ENCODE results near the gene LCA5L. TPM values are rescaled to one million over a fixed set of nuclear protein-coding genes. Genes with fewer than 3 reads are reported as not detected.
"Not testable (repeated sequence)": the region's sequence is repeated elsewhere in the genome, so short reads cannot be mapped to it uniquely, and the experiment has no call there.

Gene LCA5L
- total RNA-seq, 2 donors from 2014 or later: 3.7 to 11.1 TPM

DNA sequence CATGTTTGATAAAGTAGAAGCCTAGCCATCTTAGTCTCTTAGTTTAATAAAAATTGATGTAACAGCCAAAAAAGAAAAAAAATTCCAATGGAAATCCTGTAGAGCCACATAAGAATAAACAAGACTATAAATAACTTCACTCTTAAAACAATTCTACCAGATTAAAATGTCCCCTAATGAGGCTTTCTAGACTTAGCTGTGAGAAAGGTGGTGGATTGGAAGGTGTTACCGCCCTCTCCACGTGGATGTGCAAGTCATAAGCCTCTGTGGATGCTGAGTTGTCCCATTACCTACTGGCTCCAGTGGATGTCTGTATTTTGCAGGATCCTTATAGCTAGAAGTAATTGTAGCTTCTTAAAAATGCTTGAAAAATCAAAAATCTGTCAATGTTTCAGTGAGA is 14.6 kb downstream of the LCA5L start:
- DNase-seq (ENCODE audit: low spot score): no peak
- no peaks in the 10 kb centered on the region for H3K4me1 ChIP-seq (replicated peaks)
- no peaks in the 10 kb centered on the region for H3K36me3 ChIP-seq
- intact Hi-C loops (cut with DNase I): no loop called here
- TF ChIP-seq POLR2AphosphoS5 (IDR thresholded peaks at IDR 0.05) (no peak), POLR2A (IDR thresholded peaks at IDR 0.05) (no peak)
- H3K27ac ChIP-seq: no peak overlapping the region
- no peak overlapping the region for H3K4me3 ChIP-seq
- WGBS: 74% methylated on average over 2 of the region's 2 CpGs
- no peaks in the 10 kb centered on the region for H3K9me3 ChIP-seq
- no peaks in the 10 kb centered on the region for H3K27me3 ChIP-seq (replicated peaks; ENCODE audit: insufficient read depth)

DNA sequence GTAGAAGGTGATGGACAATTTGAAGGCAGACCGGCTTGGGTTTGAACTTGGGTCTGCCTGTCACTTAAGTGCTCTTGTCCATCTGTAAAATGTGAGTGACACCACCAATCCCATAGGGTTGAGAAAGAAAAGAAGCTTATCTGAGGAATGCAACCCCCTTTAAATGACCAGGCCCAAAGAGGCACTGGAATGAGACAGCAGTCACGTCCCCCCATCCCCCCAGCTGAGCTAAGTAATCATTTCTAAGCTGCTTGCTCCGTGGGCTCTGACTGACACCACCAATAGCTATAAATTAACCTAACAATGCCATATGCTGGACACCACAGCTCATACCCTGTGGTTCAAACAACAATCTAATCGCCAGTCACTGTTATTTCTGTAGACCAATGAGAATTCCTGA is 15.1 kb downstream of the LCA5L start:
- no peaks in the 10 kb centered on the region for H3K27me3 ChIP-seq (replicated peaks; ENCODE audit: insufficient read depth)
- TF ChIP-seq, protein P1, sequence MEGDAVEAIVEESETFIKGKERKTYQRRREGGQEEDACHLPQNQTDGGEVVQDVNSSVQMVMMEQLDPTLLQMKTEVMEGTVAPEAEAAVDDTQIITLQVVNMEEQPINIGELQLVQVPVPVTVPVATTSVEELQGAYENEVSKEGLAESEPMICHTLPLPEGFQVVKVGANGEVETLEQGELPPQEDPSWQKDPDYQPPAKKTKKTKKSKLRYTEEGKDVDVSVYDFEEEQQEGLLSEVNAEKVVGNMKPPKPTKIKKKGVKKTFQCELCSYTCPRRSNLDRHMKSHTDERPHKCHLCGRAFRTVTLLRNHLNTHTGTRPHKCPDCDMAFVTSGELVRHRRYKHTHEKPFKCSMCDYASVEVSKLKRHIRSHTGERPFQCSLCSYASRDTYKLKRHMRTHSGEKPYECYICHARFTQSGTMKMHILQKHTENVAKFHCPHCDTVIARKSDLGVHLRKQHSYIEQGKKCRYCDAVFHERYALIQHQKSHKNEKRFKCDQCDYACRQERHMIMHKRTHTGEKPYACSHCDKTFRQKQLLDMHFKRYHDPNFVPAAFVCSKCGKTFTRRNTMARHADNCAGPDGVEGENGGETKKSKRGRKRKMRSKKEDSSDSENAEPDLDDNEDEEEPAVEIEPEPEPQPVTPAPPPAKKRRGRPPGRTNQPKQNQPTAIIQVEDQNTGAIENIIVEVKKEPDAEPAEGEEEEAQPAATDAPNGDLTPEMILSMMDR (IDR thresholded peaks at IDR 0.05): no peak
- TF ChIP-seq POLR2A (IDR thresholded peaks at IDR 0.05) (no peak), POLR2AphosphoS5 (IDR thresholded peaks at IDR 0.05) (no peak)
- DNase-seq (ENCODE audit: low spot score): no peak
- no peak overlapping the region for H3K4me3 ChIP-seq
- no peak overlapping the region for H3K27ac ChIP-seq
- 63% methylated on average over 4 of the region's 4 CpGs for WGBS
- intact Hi-C loops (cut with DNase I): no loop called here
- no peaks in the 10 kb centered on the region for H3K36me3 ChIP-seq
- no peaks in the 10 kb centered on the region for H3K4me1 ChIP-seq (replicated peaks)
- no peaks in the 10 kb centered on the region for H3K9me3 ChIP-seq

DNA sequence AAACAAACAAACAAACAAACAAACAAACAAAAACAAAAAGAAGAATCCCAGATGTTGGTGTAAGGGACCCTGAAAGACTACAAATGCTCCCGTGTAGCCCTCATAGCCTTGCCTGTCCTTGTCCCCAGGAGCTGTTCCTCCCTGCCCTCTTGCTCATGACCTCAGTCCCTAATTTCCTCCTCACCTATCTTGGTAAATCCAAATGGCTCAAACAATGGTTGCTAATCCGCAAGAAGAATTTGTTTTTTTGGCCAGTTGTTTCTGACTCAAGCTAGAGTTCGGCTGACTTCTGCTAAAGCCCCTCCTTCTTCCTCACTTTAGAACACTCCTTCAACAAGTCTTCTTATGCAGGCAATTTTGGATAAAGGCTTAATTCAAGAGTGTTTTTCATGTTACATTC is 15.6 kb downstream of the LCA5L start:
- Histone ChIP-seq H3K36me3 (no peaks in the 10 kb centered on the region), H3K27me3 (replicated peaks; ENCODE audit: insufficient read depth) (no peaks in the 10 kb centered on the region), H3K27ac (no peak overlapping the region), H3K4me3 (no peak overlapping the region), H3K9me3 (no peaks in the 10 kb centered on the region), H3K4me1 (replicated peaks) (no peaks in the 10 kb centered on the region)
- 89% methylated on average over 3 of the region's 3 CpGs for WGBS
- TF ChIP-seq, protein P1 (IDR thresholded peaks at IDR 0.05): no peak
- TF ChIP-seq POLR2A (IDR thresholded peaks at IDR 0.05): no peak
- TF ChIP-seq POLR2AphosphoS5 (IDR thresholded peaks at IDR 0.05): no peak
- intact Hi-C loops (cut with DNase I): no loop called here
- no peak for DNase-seq (ENCODE audit: low spot score)

DNA sequence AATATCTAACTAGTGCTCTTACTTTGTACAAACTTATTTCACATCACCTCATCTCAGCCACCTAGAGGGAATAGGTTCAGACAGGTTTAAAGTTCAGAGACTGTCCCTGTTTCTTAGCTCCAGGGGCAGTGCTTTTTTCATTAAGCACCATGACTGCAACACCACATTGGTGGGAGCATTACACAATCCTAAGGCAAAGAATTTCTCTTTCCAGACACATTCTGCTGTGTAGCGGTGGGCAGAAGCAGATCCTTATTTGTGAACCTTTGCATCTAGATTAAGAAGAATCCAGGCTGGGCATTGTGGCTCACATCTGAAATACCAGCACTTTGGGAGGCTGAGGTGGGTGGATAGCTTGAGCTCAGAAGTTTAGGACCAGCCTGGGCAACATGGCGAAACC is 16.1 kb downstream of the LCA5L start:
- H3K27me3 ChIP-seq (replicated peaks; ENCODE audit: insufficient read depth): no peaks in the 10 kb centered on the region
- TF ChIP-seq POLR2AphosphoS5 (IDR thresholded peaks at IDR 0.05) (no peak), POLR2A (IDR thresholded peaks at IDR 0.05) (no peak)
- TF ChIP-seq, protein P1 (IDR thresholded peaks at IDR 0.05): no peak
- H3K27ac ChIP-seq: no peak overlapping the region
- WGBS: 68% methylated on average over 2 of the region's 2 CpGs
- DNase-seq (ENCODE audit: low spot score): no peak
- no peak overlapping the region for H3K4me3 ChIP-seq
- intact Hi-C loops (cut with DNase I): no loop called here
- H3K4me1 ChIP-seq (replicated peaks): no peaks in the 10 kb centered on the region
- no peaks in the 10 kb centered on the region for H3K9me3 ChIP-seq
- H3K36me3 ChIP-seq: no peaks in the 10 kb centered on the region

DNA sequence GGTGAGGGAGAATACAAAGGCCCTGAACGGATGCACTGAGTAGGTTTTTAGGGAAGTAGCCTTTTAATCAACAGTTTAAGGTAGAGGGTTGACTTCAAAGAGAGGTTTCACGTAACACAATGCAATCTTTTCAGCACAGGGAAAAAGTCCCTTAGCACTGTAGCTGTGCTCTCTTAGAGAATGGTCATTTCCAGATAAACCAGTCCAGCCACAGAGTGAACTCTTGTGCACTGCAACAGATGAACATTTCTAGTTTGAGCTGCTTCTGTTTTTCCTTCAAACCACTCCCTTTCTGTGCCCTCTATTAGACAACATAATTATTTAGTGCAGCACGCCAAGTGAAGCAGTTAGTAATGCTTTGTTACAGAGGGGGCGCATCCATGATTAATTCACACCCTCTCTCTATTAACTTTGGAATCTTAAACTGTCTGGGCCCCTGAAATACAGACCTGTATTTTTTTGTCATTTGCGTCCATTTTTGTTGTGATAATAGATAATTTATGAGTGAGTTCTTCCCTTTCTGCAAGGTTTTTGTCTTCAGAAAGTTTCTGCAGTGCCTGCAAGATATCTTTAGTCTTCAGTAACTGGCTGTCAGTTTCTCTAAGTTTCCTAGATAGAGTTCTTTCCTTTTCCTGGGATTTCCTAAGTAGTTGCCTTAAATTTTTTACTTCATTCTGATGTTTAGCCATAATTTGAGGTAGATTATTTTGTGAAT is 22.9 kb downstream of the LCA5L start:
- no peak for DNase-seq (ENCODE audit: low spot score)
- no peak overlapping the region for H3K27ac ChIP-seq
- no peaks in the 10 kb centered on the region for H3K9me3 ChIP-seq
- 58% methylated on average over 5 of the region's 5 CpGs for WGBS
- H3K4me3 ChIP-seq: no peak overlapping the region
- H3K36me3 ChIP-seq: no peaks in the 10 kb centered on the region
- TF ChIP-seq, protein P1 (IDR thresholded peaks at IDR 0.05): no peak
- no peak for TF ChIP-seq POLR2A (IDR thresholded peaks at IDR 0.05)
- no peak for TF ChIP-seq POLR2AphosphoS5 (IDR thresholded peaks at IDR 0.05)
- no peaks in the 10 kb centered on the region for H3K27me3 ChIP-seq (replicated peaks; ENCODE audit: insufficient read depth)
- H3K4me1 ChIP-seq (replicated peaks): no peaks in the 10 kb centered on the region
- intact Hi-C loops (cut with DNase I): no loop called here

DNA sequence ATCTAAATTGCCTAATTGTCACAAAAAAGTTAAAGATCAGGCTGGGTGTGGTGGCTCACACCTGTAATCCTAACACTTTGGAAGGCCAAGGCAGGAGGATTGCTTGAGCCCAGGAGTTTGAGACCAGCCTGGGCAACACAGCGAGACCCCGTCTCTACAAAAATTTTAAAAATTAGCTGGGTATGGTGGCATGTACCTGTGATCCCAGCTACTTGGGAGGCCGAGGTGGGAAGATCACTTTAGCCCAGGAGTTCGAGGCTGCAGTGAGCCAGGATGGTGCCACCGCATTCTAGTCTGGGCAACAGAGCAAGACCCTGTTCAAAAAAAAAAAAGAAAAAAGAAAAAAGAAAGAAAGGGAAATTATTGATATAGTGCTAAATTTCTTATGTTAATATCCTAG is 26.4 kb downstream of the LCA5L start:
- H3K9me3 ChIP-seq; H3K27me3 ChIP-seq (replicated peaks; ENCODE audit: insufficient read depth); H3K4me3 ChIP-seq; H3K36me3 ChIP-seq; H3K4me1 ChIP-seq (replicated peaks); H3K27ac ChIP-seq; DNase-seq (ENCODE audit: low spot score); intact Hi-C loops (cut with DNase I): not testable (repeated sequence)
- 98% methylated on average over 5 of the region's 5 CpGs for WGBS

Data from prostate gland (tissue), 2 donors.